WTC11 (cell line): ENCODE data around the gene SPOUT1.

Experiments used
- CREB1 ChIP-seq: sonication (generic); formaldehyde crosslinking; IDR thresholded peaks from 2 replicates; pipeline ENCODE4 v1.8.0; 2023; ENCODE audit warnings: mild to moderate bottlenecking, missing genetic modification reagents
- MAX ChIP-seq: sonication (generic); formaldehyde crosslinking; IDR thresholded peaks from 2 replicates; pipeline ENCODE4 v1.8.0; 2022; ENCODE audit warnings: mild to moderate bottlenecking, missing genetic modification reagents
- NFYB ChIP-seq: sonication (generic); formaldehyde crosslinking; conservative IDR thresholded peaks from 2 replicates; pipeline ENCODE4 v1.8.0; 2022; ENCODE audit warnings: low read depth, missing genetic modification reagents
- NR1H2 ChIP-seq: sonication (generic); formaldehyde crosslinking; IDR thresholded peaks from 2 replicates; pipeline ENCODE4 v1.9.0; 2021; ENCODE audit warnings: mild to moderate bottlenecking, moderate library complexity, missing genetic modification reagents
- TEAD1 ChIP-seq: sonication (generic); formaldehyde crosslinking; IDR thresholded peaks from 2 replicates; pipeline ENCODE4 v1.8.0; 2022; ENCODE audit warnings: mild to moderate bottlenecking, missing genetic modification reagents
- ZBTB21 ChIP-seq: sonication (generic); formaldehyde crosslinking; IDR thresholded peaks from 2 replicates; pipeline ENCODE4 v1.8.1; 2023; ENCODE audit warnings: mild to moderate bottlenecking, missing genetic modification reagents, borderline replicate concordance
- ZNF138 ChIP-seq: sonication (generic); formaldehyde crosslinking; conservative IDR thresholded peaks from 2 replicates; pipeline ENCODE4 v1.8.1; 2022; ENCODE audit warnings: mild to moderate bottlenecking, moderate library complexity, missing genetic modification reagents
- ZNF423 ChIP-seq: fragments of 250-450 bp; sonication (Bioruptor Pico); IDR thresholded peaks from 2 replicates; pipeline ENCODE4 v2.1.2; 2022; ENCODE audit warnings: mild to moderate bottlenecking, moderate library complexity
- TF ChIP-seq, protein P1 (sequence below): fragments of 200-600 bp; IDR thresholded peaks from 2 replicates; pipeline ENCODE4 v1.8.0; 2022; ENCODE audit warnings: antibody characterized with exemption
- TF ChIP-seq, protein P2 (sequence below): sonication (generic); formaldehyde crosslinking; IDR thresholded peaks from 2 replicates; pipeline ENCODE4 v1.8.1; 2023; ENCODE audit warnings: mild to moderate bottlenecking, missing genetic modification reagents
- TF ChIP-seq, protein P3 (sequence below): sonication (generic); formaldehyde crosslinking; IDR thresholded peaks from 2 replicates; pipeline ENCODE4 v1.8.1; 2023; ENCODE audit warnings: mild to moderate bottlenecking, missing genetic modification reagents, moderate library complexity
- TF ChIP-seq, protein P4 (sequence below): sonication (generic); formaldehyde crosslinking; IDR thresholded peaks from 2 replicates; pipeline ENCODE4 v1.8.1; 2022; ENCODE audit warnings: low read depth, mild to moderate bottlenecking, moderate library complexity, missing genetic modification reagents, borderline replicate concordance

DNA sequence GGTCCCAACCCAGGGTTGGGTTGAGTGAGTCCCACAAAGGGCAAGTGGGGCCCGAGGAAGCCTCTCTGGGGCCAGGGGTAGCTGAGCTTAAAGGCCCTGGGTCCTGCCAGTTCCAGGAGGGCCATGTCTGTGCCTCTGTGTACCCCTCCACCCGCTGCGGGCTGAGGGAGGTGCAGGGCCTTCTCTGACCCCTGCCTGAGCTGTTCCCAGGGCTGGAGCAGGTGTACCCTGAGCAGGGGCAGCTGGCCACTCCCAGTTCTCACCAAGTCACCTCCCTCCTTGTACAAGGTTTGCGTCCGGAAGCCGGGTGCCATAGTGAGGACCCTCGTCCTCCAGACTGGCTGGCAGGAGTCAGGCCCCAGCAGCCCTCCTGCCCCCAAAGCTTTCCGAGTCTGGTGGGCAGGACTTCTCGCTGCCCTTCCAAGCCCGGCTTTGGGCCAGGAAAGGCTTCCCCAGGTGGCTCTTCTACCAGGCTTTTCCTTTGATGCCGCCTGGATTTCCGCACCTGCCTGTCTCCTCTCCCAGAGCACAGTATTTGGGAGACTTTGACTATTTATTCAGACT is 20.5 kb downstream of the SPOUT1 start:
- TF ChIP-seq, protein P1, sequence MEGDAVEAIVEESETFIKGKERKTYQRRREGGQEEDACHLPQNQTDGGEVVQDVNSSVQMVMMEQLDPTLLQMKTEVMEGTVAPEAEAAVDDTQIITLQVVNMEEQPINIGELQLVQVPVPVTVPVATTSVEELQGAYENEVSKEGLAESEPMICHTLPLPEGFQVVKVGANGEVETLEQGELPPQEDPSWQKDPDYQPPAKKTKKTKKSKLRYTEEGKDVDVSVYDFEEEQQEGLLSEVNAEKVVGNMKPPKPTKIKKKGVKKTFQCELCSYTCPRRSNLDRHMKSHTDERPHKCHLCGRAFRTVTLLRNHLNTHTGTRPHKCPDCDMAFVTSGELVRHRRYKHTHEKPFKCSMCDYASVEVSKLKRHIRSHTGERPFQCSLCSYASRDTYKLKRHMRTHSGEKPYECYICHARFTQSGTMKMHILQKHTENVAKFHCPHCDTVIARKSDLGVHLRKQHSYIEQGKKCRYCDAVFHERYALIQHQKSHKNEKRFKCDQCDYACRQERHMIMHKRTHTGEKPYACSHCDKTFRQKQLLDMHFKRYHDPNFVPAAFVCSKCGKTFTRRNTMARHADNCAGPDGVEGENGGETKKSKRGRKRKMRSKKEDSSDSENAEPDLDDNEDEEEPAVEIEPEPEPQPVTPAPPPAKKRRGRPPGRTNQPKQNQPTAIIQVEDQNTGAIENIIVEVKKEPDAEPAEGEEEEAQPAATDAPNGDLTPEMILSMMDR = no peak
- TF ChIP-seq NFYB (CRISPR knock-in tag) (no peak), TEAD1 (CRISPR knock-in tag) (no peak), ZNF423 (CRISPR knock-in tag) (no peak), CREB1 (no peak), NR1H2 (CRISPR knock-in tag) (no peak), ZBTB21 (no peak), ZNF138 (CRISPR knock-in tag) (no peak), MAX (no peak)
- TF ChIP-seq, protein P2, sequence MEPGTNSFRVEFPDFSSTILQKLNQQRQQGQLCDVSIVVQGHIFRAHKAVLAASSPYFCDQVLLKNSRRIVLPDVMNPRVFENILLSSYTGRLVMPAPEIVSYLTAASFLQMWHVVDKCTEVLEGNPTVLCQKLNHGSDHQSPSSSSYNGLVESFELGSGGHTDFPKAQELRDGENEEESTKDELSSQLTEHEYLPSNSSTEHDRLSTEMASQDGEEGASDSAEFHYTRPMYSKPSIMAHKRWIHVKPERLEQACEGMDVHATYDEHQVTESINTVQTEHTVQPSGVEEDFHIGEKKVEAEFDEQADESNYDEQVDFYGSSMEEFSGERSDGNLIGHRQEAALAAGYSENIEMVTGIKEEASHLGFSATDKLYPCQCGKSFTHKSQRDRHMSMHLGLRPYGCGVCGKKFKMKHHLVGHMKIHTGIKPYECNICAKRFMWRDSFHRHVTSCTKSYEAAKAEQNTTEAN (CRISPR knock-in tag) = no peak
- TF ChIP-seq, protein P3, sequence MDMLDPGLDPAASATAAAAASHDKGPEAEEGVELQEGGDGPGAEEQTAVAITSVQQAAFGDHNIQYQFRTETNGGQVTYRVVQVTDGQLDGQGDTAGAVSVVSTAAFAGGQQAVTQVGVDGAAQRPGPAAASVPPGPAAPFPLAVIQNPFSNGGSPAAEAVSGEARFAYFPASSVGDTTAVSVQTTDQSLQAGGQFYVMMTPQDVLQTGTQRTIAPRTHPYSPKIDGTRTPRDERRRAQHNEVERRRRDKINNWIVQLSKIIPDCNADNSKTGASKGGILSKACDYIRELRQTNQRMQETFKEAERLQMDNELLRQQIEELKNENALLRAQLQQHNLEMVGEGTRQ (CRISPR knock-in tag) = no peak
- TF ChIP-seq, protein P4, sequence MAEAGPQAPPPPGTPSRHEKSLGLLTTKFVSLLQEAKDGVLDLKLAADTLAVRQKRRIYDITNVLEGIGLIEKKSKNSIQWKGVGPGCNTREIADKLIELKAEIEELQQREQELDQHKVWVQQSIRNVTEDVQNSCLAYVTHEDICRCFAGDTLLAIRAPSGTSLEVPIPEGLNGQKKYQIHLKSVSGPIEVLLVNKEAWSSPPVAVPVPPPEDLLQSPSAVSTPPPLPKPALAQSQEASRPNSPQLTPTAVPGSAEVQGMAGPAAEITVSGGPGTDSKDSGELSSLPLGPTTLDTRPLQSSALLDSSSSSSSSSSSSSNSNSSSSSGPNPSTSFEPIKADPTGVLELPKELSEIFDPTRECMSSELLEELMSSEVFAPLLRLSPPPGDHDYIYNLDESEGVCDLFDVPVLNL (CRISPR knock-in tag) = no peak
